Measurements from ENCODE around the gene MAN2B1. TPM values are rescaled to one million over a fixed set of nuclear protein-coding genes. Genes with fewer than 3 reads are reported as not detected.
A peak's percentile ranks its signal among the peaks of the same experiment; 100 is the strongest.
"Not testable (repeated sequence)": the region's sequence is repeated elsewhere in the genome, so short reads cannot be mapped to it uniquely, and the experiment has no call there.

MAN2B1 gene
- total RNA-seq, 1 donor from 2014 or later: 49.1 TPM

- no peak for DNase-seq (ENCODE audit: extremely low spot score in 2 of 2)
- H3K36me3 ChIP-seq: peaks cover 6 to 62% of the 10 kb centered on the region in 2 donors
These were observed 39.6 kb downstream of the MAN2B1 start for GRCh38 chr19:12626958-12627357.

GRCh38 chr19:12623361-12624031 lies 43.0 kb downstream of the MAN2B1 start:
- H3K27ac ChIP-seq: no peak overlapping the region
- no peak for DNase-seq (ENCODE audit: extremely low spot score in 2 of 2)
- H3K9me3 ChIP-seq: peaks cover 6% of the 10 kb centered on the region
- peaks cover 3 to 50% of the 10 kb centered on the region in 2 donors for H3K36me3 ChIP-seq
- peaks cover 22% of the 10 kb centered on the region for H3K4me1 ChIP-seq
- no peak overlapping the region for H3K4me3 ChIP-seq
- TF ChIP-seq, protein P1, sequence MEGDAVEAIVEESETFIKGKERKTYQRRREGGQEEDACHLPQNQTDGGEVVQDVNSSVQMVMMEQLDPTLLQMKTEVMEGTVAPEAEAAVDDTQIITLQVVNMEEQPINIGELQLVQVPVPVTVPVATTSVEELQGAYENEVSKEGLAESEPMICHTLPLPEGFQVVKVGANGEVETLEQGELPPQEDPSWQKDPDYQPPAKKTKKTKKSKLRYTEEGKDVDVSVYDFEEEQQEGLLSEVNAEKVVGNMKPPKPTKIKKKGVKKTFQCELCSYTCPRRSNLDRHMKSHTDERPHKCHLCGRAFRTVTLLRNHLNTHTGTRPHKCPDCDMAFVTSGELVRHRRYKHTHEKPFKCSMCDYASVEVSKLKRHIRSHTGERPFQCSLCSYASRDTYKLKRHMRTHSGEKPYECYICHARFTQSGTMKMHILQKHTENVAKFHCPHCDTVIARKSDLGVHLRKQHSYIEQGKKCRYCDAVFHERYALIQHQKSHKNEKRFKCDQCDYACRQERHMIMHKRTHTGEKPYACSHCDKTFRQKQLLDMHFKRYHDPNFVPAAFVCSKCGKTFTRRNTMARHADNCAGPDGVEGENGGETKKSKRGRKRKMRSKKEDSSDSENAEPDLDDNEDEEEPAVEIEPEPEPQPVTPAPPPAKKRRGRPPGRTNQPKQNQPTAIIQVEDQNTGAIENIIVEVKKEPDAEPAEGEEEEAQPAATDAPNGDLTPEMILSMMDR (IDR thresholded peaks at IDR 0.05): no peak
- TF ChIP-seq POLR2AphosphoS5 (IDR thresholded peaks at IDR 0.05; ENCODE audit: insufficient read depth in 1 of 2, low read depth in 1 of 2) (no peak), POLR2A (IDR thresholded peaks at IDR 0.05) (no peak)
- H3K27me3 ChIP-seq: no peaks in the 10 kb centered on the region
- intact Hi-C loops (cut with DNase I): no loop called here

More at GRCh38 chr19:12626958-12627357, 39.6 kb downstream of the MAN2B1 start:
- no peaks in the 10 kb centered on the region for H3K27me3 ChIP-seq
- H3K4me1 ChIP-seq: peaks cover 10% of the 10 kb centered on the region
- TF ChIP-seq POLR2AphosphoS5 (IDR thresholded peaks at IDR 0.05; ENCODE audit: insufficient read depth in 1 of 2, low read depth in 1 of 2) (no peak), POLR2A (IDR thresholded peaks at IDR 0.05) (no peak)
- TF ChIP-seq, protein P1 (IDR thresholded peaks at IDR 0.05): no peak
- no peak overlapping the region for H3K4me3 ChIP-seq
- H3K9me3 ChIP-seq: peaks cover 6% of the 10 kb centered on the region
- intact Hi-C loops (cut with DNase I): loop anchor here (2.0 kb wide), 1 partner anchor 50 kb away; no protein-coding TSS in a partner anchor
- no peak overlapping the region for H3K27ac ChIP-seq

DNA sequence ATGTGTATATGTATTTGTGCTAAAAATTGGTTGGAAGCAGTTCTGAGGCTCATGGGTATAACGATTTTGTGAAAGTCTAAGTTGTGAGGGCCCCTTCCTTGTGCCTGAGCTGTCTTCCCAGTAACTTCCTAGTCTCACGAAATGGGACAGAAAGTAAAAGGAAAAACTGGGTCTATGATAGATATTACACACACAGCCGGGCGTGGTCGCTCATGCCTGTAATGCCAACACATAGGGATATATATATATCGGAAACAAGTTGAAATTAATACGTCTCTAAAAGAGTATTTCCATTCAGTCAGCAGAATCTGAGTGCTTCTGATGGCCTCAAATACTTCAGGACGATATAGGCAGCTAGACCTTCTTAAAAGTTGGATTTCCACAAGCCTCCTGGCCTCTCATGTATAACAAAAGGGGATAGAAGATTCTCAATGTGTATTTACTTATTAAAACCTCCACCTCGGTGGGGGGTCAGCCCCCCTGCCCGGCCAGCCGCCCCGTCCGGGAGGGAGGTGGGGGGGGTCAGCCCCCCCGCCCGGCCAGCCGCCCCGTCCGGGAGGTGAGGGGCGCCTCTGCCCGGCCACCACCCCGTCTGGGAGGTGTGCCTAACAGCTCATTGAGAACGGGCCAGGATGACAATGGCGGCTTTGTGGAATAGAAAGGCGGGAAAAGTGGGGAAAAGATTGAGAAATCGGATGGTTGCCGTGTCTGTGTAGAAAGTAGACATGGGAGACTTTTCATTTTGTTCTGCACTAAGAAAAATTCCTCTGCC lies 45.1 kb downstream of the MAN2B1 start:
- H3K4me3 ChIP-seq; intact Hi-C loops (cut with DNase I); DNase-seq (ENCODE audit: extremely low spot score in 2 of 2); H3K27me3 ChIP-seq; H3K9me3 ChIP-seq; H3K27ac ChIP-seq: not testable (repeated sequence)
- peaks cover 38% of the 10 kb centered on the region for H3K4me1 ChIP-seq
- H3K36me3 ChIP-seq: peaks cover 0 to 36% of the 10 kb centered on the region in 2 donors

DNA sequence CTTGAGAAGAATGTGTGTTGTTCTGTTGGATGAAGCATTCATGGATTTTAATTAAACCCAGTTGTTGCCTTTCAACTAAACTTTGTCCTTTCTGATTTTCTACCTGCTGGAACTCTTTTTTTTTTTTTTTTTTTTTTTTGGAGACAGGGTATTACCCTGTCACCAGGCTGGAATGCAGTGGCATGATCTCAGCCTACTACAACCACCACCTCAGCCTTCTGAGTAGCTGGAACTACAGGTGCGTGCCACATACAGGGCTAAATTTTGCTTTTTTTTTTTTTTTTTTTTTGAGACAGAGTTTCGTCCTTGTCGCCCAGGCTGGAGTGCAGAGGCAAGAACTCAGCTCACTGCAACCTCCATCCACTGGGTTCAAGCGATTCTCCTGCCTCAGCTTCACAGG lies 48.9 kb downstream of the MAN2B1 start:
- Histone ChIP-seq H3K27me3 (no peaks in the 10 kb centered on the region), H3K4me1 (peaks cover 61% of the 10 kb centered on the region), H3K9me3 (no peaks in the 10 kb centered on the region), H3K4me3 (no peak overlapping the region), H3K27ac (no peak overlapping the region), H3K36me3 (peaks cover 0 to 18% of the 10 kb centered on the region in 2 donors)
- no peak for TF ChIP-seq POLR2A (IDR thresholded peaks at IDR 0.05)
- TF ChIP-seq, protein P1 (IDR thresholded peaks at IDR 0.05): no peak
- TF ChIP-seq POLR2AphosphoS5 (IDR thresholded peaks at IDR 0.05; ENCODE audit: insufficient read depth in 1 of 2, low read depth in 1 of 2): no peak
- intact Hi-C loops (cut with DNase I): loop anchor here (10.0 kb wide), 1 partner anchor 47 kb away; the partner anchor contains the start of genes MAN2B1 and WDR83
- no peak for DNase-seq (ENCODE audit: extremely low spot score in 2 of 2)

DNA sequence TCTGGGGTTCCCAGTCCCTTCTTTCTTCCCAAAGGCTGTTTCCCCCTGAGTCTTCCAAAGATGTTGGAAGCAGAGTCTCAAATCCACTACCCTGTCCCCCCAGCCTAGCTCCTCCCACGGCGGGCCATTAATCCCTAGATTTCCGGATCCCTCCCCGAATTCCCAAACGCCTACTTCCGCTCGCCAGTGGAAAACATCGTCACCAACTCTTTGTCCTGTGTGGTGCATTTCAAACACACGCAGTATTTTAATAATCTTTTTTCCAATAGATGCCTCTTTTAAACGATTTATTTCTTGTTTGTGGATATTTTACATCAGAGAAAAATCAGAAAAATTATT lies 55.2 kb downstream of the MAN2B1 start:
- peaks cover 0 to 12% of the 10 kb centered on the region in 2 donors for H3K36me3 ChIP-seq
- TF ChIP-seq POLR2A (IDR thresholded peaks at IDR 0.05) (no peak), POLR2AphosphoS5 (IDR thresholded peaks at IDR 0.05; ENCODE audit: insufficient read depth in 1 of 2, low read depth in 1 of 2) (peak in 1 of 2 donors; percentile 76)
- TF ChIP-seq, protein P1 (IDR thresholded peaks at IDR 0.05): no peak
- intact Hi-C loops (cut with DNase I): loop anchor here (10.0 kb wide), 1 partner anchor 53 kb away; the partner anchor contains the start of genes MAN2B1 and WDR83
- peak overlapping the region; percentile 94 for H3K27ac ChIP-seq
- H3K4me3 ChIP-seq: peak overlapping the region; percentile 78 to 94
- H3K27me3 ChIP-seq: no peaks in the 10 kb centered on the region
- no peaks in the 10 kb centered on the region for H3K9me3 ChIP-seq
- peaks cover 50% of the 10 kb centered on the region for H3K4me1 ChIP-seq
- DNase-seq (ENCODE audit: extremely low spot score in 2 of 2): no peak
